K562 (cell line): ENCODE measurements around the gene CHRNA9. TPM values are rescaled to one million over a fixed set of nuclear protein-coding genes. Genes with fewer than 3 reads are reported as not detected.

Experiments
- CBX5 ChIP-seq: IDR thresholded peaks from 2 replicates; pipeline ENCODE4 v1.6.1; 2014; ENCODE audit warnings: low read depth, borderline replicate concordance
- DMBX1 ChIP-seq: fragments of 250-450 bp; sonication (Bioruptor Pico); IDR thresholded peaks from 2 replicates; pipeline ENCODE4 v1.8.0; 2022; ENCODE audit warnings: inconsistent platforms, mild to moderate bottlenecking, moderate library complexity, borderline replicate concordance
- GABPB1 ChIP-seq: sonication (generic); formaldehyde crosslinking; IDR thresholded peaks from 2 replicates; pipeline ENCODE4 v1.8.0; 2022; ENCODE audit warnings: mild to moderate bottlenecking, missing genetic modification reagents
- HDAC3 ChIP-seq: fragments of 450-650 bp; IDR thresholded peaks from 2 replicates; pipeline ENCODE4 v1.6.1; 2018; ENCODE audit warnings: borderline replicate concordance, mild to moderate bottlenecking, moderate library complexity; ENCODE audit not compliant: partially characterized antibody
- MCM7 ChIP-seq, 2 experiments: fragments of 450-650 bp; IDR thresholded peaks; 2 replicates each; pipeline ENCODE4 v1.6.1; 2016 to 2018
- MECOM ChIP-seq: fragments of 250-450 bp; sonication (Bioruptor Pico); IDR thresholded peaks from 2 replicates; pipeline ENCODE4 v1.8.0; 2022; ENCODE audit warnings: inconsistent platforms
- SREBF1 ChIP-seq: fragments of 150-350 bp; IDR thresholded peaks from 2 replicates; pipeline ENCODE4 v1.6.1; 2014; ENCODE audit warnings: antibody characterized with exemption, low read depth, low read length, borderline replicate concordance
- TEAD1 ChIP-seq, 2 experiments: fragments of 450-650 bp in 1 of 2; sonication (generic) in 1 of 2; formaldehyde crosslinking; IDR thresholded peaks; 2 replicates each; pipeline versions ENCODE4 v1.4.0 to v1.8.0; 2020 to 2022; ENCODE audit warnings: mild to moderate bottlenecking in 2 of 2, missing genetic modification reagents in 1 of 2
- TOE1 ChIP-seq, 2 experiments: fragments of 450-650 bp in 1 of 2; sonication (generic) in 1 of 2; formaldehyde crosslinking in 1 of 2; IDR thresholded peaks; 2 replicates each; pipeline versions ENCODE4 v1.7.1 to v1.8.0; 2016 to 2022; ENCODE audit warnings: borderline replicate concordance in 2 of 2, mild to moderate bottlenecking in 2 of 2, antibody characterized with exemption in 1 of 2, inconsistent platforms in 1 of 2, low read depth in 1 of 2, missing genetic modification reagents in 1 of 2, moderate library complexity in 1 of 2
- ZNF263 ChIP-seq: sonication (generic); formaldehyde crosslinking; IDR thresholded peaks from 2 replicates; pipeline ENCODE4 v1.8.0; 2022; ENCODE audit warnings: mild to moderate bottlenecking, missing genetic modification reagents, borderline replicate concordance
- ZNF280B ChIP-seq: fragments of 250-450 bp; sonication (Bioruptor Pico); IDR thresholded peaks from 2 replicates; pipeline ENCODE4 v1.5.1; 2021; ENCODE audit warnings: mild to moderate bottlenecking
- ZNF778 ChIP-seq: fragments of 450-650 bp; formaldehyde crosslinking; IDR thresholded peaks from 2 replicates; pipeline ENCODE4 v1.4.0; 2020; ENCODE audit warnings: mild to moderate bottlenecking, moderate library complexity
- polyA plus RNA-seq, 8 experiments: library from polyadenylated mRNA; depleted of rRNA in 4 of 8; stranded (reverse) in 5 of 8; unstranded in 3 of 8; fragments of >200 nt; fragmentation: Nextera tagmentation in 2 of 8; fragmentation: Illumina TruSeq in 1 of 8; extraction: Ambion mirVana in 2 of 8; extraction: Trizol in 1 of 8; gene quantifications; 2 replicates each; pipeline versions ENCODE4 v1.2.1 to v1.2.3, GENCODE V29; 2011 to 2014; ENCODE audit warnings: inconsistent platforms in 1 of 8, missing spikeins in 1 of 8
- total RNA-seq, 7 experiments: library from RNA; depleted of rRNA in 6 of 7; stranded (reverse); fragments of >200 nt in 6 of 7; fragmentation: Illumina TruSeq in 2 of 7; extraction: Trizol in 2 of 7; gene quantifications; 2 replicates each; pipeline versions ENCODE4 v1.2.1 to v1.2.3, GENCODE V29; 2011 to 2021; ENCODE audit warnings: low replicate concordance in 1 of 7
- TF ChIP-seq, protein P1 (sequence below): sonication (generic); formaldehyde crosslinking; IDR thresholded peaks from 2 replicates; pipeline ENCODE4 v1.8.0; 2022; ENCODE audit warnings: missing genetic modification reagents, mild to moderate bottlenecking, borderline replicate concordance
- TF ChIP-seq, protein P2 (sequence below): fragments of 450-650 bp; formaldehyde crosslinking; IDR thresholded peaks from 2 replicates; pipeline ENCODE4 v1.4.0; 2022; ENCODE audit warnings: mild to moderate bottlenecking, moderate library complexity
- TF ChIP-seq, protein P3 (sequence below): IDR thresholded peaks from 2 replicates; pipeline ENCODE4 v1.6.1; 2011; ENCODE audit warnings: borderline replicate concordance, low read depth, mild to moderate bottlenecking, moderate library complexity, low read length; ENCODE audit not compliant: insufficient read depth, poor library complexity, severe bottlenecking
- TF ChIP-seq, protein P4 (sequence below): fragments of 250-450 bp; sonication (Bioruptor Pico); IDR thresholded peaks from 2 replicates; pipeline ENCODE4 v1.9.0; 2021; ENCODE audit warnings: mild to moderate bottlenecking, inconsistent platforms

Gene CHRNA9
- total and polyA plus RNA-seq, 9 of the 15 experiments (the other 6 are each of a cell fraction or from before 2014, with no cell fraction given): not detected

GRCh38 chr4:40309250-40309774 lies 25.8 kb upstream of the CHRNA9 start (continued):
- TF ChIP-seq, protein P1, sequence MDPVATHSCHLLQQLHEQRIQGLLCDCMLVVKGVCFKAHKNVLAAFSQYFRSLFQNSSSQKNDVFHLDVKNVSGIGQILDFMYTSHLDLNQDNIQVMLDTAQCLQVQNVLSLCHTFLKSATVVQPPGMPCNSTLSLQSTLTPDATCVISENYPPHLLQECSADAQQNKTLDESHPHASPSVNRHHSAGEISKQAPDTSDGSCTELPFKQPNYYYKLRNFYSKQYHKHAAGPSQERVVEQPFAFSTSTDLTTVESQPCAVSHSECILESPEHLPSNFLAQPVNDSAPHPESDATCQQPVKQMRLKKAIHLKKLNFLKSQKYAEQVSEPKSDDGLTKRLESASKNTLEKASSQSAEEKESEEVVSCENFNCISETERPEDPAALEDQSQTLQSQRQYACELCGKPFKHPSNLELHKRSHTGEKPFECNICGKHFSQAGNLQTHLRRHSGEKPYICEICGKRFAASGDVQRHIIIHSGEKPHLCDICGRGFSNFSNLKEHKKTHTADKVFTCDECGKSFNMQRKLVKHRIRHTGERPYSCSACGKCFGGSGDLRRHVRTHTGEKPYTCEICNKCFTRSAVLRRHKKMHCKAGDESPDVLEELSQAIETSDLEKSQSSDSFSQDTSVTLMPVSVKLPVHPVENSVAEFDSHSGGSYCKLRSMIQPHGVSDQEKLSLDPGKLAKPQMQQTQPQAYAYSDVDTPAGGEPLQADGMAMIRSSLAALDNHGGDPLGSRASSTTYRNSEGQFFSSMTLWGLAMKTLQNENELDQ: no peak
- 0 out of 2 replicates have a peak, but pooled peaks have one; percentile 18 for TF ChIP-seq TOE1 (IDR thresholded peaks at IDR 0.05; ENCODE audit: borderline replicate concordance)
- TF ChIP-seq TOE1 (CRISPR knock-in tag; IDR thresholded peaks at IDR 0.05; ENCODE audit: borderline replicate concordance, low read depth): no peak
- TF ChIP-seq ZNF280B (CRISPR knock-in tag): no peak
- TF ChIP-seq ZNF778 (CRISPR knock-in tag): no peak
- TF ChIP-seq TEAD1 (CRISPR knock-in tag; IDR thresholded peaks at IDR 0.05): no peak
- no peak for TF ChIP-seq MCM7 (IDR thresholded peaks at IDR 0.05)
- TF ChIP-seq, protein P2, sequence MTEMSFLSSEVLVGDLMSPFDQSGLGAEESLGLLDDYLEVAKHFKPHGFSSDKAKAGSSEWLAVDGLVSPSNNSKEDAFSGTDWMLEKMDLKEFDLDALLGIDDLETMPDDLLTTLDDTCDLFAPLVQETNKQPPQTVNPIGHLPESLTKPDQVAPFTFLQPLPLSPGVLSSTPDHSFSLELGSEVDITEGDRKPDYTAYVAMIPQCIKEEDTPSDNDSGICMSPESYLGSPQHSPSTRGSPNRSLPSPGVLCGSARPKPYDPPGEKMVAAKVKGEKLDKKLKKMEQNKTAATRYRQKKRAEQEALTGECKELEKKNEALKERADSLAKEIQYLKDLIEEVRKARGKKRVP (CRISPR knock-in tag): 0 out of 2 replicates have a peak, but pooled peaks have one; percentile 26
- TF ChIP-seq, protein P3, sequence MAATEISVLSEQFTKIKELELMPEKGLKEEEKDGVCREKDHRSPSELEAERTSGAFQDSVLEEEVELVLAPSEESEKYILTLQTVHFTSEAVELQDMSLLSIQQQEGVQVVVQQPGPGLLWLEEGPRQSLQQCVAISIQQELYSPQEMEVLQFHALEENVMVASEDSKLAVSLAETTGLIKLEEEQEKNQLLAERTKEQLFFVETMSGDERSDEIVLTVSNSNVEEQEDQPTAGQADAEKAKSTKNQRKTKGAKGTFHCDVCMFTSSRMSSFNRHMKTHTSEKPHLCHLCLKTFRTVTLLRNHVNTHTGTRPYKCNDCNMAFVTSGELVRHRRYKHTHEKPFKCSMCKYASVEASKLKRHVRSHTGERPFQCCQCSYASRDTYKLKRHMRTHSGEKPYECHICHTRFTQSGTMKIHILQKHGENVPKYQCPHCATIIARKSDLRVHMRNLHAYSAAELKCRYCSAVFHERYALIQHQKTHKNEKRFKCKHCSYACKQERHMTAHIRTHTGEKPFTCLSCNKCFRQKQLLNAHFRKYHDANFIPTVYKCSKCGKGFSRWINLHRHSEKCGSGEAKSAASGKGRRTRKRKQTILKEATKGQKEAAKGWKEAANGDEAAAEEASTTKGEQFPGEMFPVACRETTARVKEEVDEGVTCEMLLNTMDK: peak; percentile 46
- TF ChIP-seq, protein P4, sequence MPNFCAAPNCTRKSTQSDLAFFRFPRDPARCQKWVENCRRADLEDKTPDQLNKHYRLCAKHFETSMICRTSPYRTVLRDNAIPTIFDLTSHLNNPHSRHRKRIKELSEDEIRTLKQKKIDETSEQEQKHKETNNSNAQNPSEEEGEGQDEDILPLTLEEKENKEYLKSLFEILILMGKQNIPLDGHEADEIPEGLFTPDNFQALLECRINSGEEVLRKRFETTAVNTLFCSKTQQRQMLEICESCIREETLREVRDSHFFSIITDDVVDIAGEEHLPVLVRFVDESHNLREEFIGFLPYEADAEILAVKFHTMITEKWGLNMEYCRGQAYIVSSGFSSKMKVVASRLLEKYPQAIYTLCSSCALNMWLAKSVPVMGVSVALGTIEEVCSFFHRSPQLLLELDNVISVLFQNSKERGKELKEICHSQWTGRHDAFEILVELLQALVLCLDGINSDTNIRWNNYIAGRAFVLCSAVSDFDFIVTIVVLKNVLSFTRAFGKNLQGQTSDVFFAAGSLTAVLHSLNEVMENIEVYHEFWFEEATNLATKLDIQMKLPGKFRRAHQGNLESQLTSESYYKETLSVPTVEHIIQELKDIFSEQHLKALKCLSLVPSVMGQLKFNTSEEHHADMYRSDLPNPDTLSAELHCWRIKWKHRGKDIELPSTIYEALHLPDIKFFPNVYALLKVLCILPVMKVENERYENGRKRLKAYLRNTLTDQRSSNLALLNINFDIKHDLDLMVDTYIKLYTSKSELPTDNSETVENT: no peak
- no peak for TF ChIP-seq GABPB1 (CRISPR knock-in tag)
- 0 out of 2 replicates have a peak, but pooled peaks have one; percentile 15 for TF ChIP-seq ZNF263
- TF ChIP-seq SREBF1: no peak
- TF ChIP-seq DMBX1: peak; percentile 23; the same call in 1 of the 2 replicates
- TF ChIP-seq MECOM (CRISPR knock-in tag): no peak
- TF ChIP-seq CBX5: no peak
- TF ChIP-seq HDAC3: no peak
